GM12872 (cell line): Measurements from ENCODE around the gene TEX9.

Source experiments
- TF ChIP-seq, protein P1 (sequence below): IDR thresholded peaks from 3 replicates; pipeline ENCODE4 v1.5.1; 2011; ENCODE audit warnings: low read depth, mild to moderate bottlenecking, low read length, moderate library complexity; ENCODE audit not compliant: insufficient read depth

Gene TEX9

DNA sequence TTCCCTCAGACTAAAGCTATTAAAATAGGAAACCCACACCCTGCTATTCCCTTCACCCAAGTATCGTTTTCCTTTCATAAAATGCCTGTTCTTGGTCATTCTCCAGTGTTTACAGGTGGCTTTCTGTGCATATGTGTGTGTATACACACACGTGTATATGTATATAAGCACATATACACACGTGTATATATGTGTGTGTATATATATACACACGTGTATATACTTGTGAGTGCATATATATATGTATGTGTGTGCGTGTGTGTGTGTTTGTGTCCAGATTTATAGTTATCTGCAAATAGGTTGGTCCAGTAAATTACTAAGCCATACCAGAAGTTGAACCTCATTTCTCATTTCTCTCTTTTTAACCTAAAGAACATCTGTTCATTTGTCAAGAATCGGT lies 15.7 kb upstream of the TEX9 start:
- TF ChIP-seq, protein P1, sequence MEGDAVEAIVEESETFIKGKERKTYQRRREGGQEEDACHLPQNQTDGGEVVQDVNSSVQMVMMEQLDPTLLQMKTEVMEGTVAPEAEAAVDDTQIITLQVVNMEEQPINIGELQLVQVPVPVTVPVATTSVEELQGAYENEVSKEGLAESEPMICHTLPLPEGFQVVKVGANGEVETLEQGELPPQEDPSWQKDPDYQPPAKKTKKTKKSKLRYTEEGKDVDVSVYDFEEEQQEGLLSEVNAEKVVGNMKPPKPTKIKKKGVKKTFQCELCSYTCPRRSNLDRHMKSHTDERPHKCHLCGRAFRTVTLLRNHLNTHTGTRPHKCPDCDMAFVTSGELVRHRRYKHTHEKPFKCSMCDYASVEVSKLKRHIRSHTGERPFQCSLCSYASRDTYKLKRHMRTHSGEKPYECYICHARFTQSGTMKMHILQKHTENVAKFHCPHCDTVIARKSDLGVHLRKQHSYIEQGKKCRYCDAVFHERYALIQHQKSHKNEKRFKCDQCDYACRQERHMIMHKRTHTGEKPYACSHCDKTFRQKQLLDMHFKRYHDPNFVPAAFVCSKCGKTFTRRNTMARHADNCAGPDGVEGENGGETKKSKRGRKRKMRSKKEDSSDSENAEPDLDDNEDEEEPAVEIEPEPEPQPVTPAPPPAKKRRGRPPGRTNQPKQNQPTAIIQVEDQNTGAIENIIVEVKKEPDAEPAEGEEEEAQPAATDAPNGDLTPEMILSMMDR: no peak

DNA sequence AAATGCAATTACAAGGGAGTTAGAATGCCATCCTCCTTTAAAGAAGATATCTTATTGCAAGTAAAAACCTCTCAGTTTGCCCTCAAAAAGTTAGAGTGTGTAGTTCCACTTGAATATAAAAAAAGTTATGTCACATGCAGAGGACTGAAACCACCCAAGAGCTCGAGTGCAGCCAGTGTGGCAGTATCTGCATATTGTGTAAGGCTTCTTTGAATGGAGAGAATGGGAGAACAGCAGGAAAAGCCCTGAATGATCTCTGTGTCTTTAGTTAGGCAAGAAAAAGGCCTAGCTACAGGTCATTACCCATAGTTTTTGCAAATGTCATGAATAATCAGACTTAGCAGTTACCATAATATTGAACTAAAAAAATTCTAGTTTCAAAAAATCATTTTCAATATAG lies 13.9 kb upstream of the TEX9 start:
- TF ChIP-seq, protein P1: no peak

DNA sequence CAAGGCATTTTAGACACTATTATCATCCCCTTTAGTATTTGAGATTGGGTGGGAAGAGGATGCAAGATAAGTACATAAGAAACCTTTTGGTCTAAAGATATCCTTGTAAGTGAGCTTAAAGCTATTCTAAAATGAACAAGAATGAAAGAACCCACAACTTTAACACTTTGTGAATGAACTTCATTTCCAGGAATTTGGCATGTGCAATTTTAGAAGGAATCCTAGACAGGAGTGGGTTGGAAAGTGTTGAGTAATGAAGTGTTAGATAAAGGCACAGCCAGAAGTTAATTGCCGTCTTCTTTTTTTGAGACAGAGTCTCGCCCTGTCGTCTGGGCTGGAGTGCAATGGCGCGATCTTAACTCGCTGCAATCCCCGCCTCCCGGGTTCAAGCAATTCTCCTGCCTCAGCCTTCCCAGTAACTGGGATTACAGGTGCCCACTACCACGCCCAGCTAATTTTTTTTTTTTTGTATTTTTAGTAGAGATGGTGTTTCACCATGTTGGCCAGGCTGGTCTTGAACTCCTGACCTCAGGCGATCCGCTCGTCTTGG lies 13.2 kb upstream of the TEX9 start:
- TF ChIP-seq, protein P1: no peak

DNA sequence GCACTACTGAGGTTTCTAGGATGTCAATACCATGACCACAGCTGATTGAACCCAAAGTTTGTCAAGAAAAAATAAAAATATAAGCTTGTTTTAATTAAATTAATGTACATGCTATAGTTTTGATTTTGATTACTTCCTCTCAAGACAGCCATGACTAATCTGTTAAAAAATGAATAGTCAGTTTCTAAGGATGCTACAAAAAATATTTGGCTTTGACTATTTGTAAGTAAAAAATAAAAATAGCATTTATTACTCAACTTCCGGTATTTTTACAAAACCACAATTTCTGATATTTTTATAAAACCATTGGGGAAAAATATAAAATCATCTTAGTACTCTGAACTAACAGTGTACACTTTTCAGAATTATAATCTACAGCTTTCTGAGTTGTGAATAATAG lies 12.1 kb upstream of the TEX9 start:
- TF ChIP-seq, protein P1: no peak

DNA sequence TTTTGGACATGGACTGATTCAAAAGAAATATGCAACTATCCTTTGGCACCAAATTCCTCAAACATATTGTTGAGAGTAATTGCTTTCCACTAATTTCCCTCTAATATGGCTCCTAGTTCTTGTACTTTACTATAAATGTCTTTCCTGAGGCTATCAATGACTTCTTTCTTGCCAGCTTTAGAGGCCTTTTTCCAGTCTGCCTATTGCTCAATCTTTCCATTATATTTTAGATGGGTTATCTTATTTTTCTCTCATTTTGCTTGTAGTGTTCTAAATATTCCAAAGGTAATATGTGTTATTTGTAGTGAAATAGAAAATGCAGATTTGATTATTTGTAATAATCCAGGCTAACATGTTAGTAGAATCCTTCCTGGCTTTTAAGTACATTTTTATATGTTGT lies 11.5 kb upstream of the TEX9 start:
- TF ChIP-seq, protein P1: no peak

DNA sequence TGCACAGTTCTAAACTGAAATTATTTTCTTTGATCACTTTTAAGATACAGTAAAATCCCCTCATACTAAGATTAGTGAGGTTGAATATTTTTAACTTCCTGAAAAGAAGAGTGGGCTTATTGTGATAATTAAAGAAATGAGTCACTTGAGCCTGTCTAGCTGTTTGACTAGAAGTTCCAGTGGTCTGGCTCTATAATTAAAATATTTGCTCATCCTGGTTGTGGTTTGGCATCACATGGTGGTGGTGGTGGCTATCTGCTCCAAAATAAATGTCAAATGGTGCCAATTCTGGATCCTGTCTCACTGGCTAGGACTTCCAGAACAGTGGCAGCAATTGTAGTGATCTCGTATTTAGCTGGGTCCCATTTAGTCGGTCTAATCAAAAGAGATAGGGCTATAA lies 8.6 kb upstream of the TEX9 start:
- TF ChIP-seq, protein P1: no peak

DNA sequence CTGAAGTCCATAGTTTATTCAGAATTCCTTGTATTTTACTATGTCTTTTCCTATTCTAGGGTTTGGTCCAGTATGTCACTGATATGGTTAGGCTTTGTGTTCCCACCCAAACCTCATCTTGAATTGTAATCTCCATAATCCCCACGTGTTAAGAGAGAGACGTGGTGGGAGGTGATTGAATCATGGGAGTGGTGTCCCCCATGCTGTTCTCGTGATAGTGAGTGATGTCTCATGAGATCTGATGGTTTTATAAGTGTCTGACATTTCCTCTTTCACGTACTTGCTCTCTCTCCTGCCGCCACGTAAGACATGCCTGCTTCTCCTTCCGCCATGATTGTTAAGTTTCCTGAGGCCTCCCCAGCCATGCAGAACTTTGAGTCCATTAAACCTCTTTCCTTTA lies 6.6 kb upstream of the TEX9 start:
- TF ChIP-seq, protein P1: no peak

DNA sequence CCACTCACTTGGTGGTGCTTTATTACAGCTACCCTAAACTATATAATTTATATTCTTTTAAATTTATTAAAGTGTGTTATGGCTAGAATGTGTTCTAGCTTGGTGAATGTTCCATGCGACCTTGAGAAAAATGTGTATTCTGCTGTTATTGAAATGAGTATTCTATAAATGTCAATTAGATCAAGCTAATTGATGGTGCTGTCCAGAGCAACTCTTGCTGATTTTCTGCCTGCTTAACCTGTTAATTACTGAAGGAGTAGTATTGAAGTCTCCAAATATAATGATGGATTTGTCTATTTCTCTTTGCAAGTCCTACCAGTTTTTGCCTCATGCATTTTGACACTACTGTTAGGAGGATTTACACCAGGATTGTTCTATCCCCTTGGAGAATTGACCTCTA lies 3.2 kb upstream of the TEX9 start:
- TF ChIP-seq, protein P1: no peak
